A549 (cell line): ENCODE data around the gene TSHZ2.

Experiments used
- CBX8 ChIP-seq: fragments of 200-600 bp; sonication (generic); IDR thresholded peaks from 2 replicates; pipeline ENCODE4 v1.6.1; 2016
- CEBPB ChIP-seq, 2 experiments: fragments of >200 bp in 1 of 2; sonication (Bioruptor Twin) in 1 of 2; formaldehyde crosslinking in 1 of 2; IDR thresholded peaks; 2 replicates each; pipeline ENCODE4 v1.6.1; 2012 to 2016
- EP300 ChIP-seq, 2 experiments: fragments of >200 bp; sonication (Bioruptor Twin); formaldehyde crosslinking; IDR thresholded peaks; 2 replicates in 1 of 2; 3 replicates in 1 of 2; pipeline ENCODE4 v1.6.1; 2016 to 2017
- MAX ChIP-seq: IDR thresholded peaks from 2 replicates; pipeline ENCODE4 v1.6.1; 2012
- POLR2A ChIP-seq: IDR thresholded peaks from 2 replicates; pipeline ENCODE4 v1.6.1; 2012; ENCODE audit warnings: mild to moderate bottlenecking, low read length
- RAD21 ChIP-seq, 2 experiments: fragments of >200 bp in 1 of 2; sonication (Bioruptor Twin) in 1 of 2; formaldehyde crosslinking in 1 of 2; IDR thresholded peaks in 1 of 2; conservative IDR thresholded peaks in 1 of 2; 2 replicates in 1 of 2; 3 replicates in 1 of 2; pipeline ENCODE4 v1.6.1; 2012 to 2018; ENCODE audit warnings: inconsistent platforms in 1 of 2
- RARB ChIP-seq: fragments of 250-450 bp; sonication (Bioruptor Pico); IDR thresholded peaks from 2 replicates; pipeline ENCODE4 v1.8.0; 2021; ENCODE audit warnings: mild to moderate bottlenecking, moderate library complexity
- SMC3 ChIP-seq: fragments of >200 bp; sonication (Bioruptor Twin); formaldehyde crosslinking; IDR thresholded peaks from 3 replicates; pipeline ENCODE4 v1.6.1; 2018; ENCODE audit warnings: inconsistent platforms
- ZC3H11A ChIP-seq: fragments of 450-650 bp; IDR thresholded peaks from 2 replicates; pipeline ENCODE4 v1.6.1; 2014; ENCODE audit warnings: antibody characterized with exemption, mild to moderate bottlenecking
- TF ChIP-seq, protein P1 (sequence below): fragments of 200-600 bp; sonication (generic); IDR thresholded peaks from 2 replicates; pipeline ENCODE4 v1.6.1; 2016; ENCODE audit warnings: antibody characterized with exemption, mild to moderate bottlenecking, moderate library complexity
- TF ChIP-seq, protein P2 (sequence below): fragments of 250-450 bp; sonication (Bioruptor Pico); IDR thresholded peaks from 2 replicates; pipeline ENCODE4 v1.5.0; 2021; ENCODE audit warnings: mild to moderate bottlenecking, moderate library complexity, borderline replicate concordance
- TF ChIP-seq, protein P3 (sequence below): fragments of >200 bp; sonication (Bioruptor Twin); formaldehyde crosslinking; IDR thresholded peaks from 3 replicates; pipeline ENCODE4 v1.5.1; 2016

DNA sequence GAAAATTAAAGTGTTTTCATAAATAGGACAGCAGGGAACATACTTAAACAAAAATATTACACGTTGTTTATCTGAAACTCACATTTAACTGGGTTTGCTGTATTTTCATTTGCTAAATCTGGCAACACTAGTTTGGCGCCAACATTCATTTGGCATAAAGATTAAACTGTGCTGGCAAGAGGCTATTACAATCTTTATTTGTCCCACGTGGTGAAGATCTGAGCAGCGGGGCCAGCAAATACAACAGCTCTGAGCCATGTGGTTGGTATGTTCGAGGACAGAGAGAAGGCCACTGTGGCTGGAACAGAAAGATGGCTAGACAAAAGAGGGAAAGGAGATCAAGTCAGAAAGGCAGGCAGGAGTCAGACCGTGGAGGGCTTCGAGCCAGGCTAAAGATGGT, 387.3 kb downstream of the TSHZ2 start:
- TF ChIP-seq POLR2A (no peak), CBX8 (no peak), RAD21 (conservative IDR thresholded peaks at IDR 0.05 in 1 of 2, IDR thresholded peaks at IDR 0.05 in 1 of 2) (no peak), RARB (CRISPR knock-in tag) (no peak), ZC3H11A (no peak), CEBPB (IDR thresholded peaks at IDR 0.05) (no peak), EP300 (IDR thresholded peaks at IDR 0.05) (no peak), MAX (no peak), SMC3 (no peak)
- TF ChIP-seq, protein P1, sequence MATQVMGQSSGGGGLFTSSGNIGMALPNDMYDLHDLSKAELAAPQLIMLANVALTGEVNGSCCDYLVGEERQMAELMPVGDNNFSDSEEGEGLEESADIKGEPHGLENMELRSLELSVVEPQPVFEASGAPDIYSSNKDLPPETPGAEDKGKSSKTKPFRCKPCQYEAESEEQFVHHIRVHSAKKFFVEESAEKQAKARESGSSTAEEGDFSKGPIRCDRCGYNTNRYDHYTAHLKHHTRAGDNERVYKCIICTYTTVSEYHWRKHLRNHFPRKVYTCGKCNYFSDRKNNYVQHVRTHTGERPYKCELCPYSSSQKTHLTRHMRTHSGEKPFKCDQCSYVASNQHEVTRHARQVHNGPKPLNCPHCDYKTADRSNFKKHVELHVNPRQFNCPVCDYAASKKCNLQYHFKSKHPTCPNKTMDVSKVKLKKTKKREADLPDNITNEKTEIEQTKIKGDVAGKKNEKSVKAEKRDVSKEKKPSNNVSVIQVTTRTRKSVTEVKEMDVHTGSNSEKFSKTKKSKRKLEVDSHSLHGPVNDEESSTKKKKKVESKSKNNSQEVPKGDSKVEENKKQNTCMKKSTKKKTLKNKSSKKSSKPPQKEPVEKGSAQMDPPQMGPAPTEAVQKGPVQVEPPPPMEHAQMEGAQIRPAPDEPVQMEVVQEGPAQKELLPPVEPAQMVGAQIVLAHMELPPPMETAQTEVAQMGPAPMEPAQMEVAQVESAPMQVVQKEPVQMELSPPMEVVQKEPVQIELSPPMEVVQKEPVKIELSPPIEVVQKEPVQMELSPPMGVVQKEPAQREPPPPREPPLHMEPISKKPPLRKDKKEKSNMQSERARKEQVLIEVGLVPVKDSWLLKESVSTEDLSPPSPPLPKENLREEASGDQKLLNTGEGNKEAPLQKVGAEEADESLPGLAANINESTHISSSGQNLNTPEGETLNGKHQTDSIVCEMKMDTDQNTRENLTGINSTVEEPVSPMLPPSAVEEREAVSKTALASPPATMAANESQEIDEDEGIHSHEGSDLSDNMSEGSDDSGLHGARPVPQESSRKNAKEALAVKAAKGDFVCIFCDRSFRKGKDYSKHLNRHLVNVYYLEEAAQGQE = no peak
- TF ChIP-seq, protein P2, sequence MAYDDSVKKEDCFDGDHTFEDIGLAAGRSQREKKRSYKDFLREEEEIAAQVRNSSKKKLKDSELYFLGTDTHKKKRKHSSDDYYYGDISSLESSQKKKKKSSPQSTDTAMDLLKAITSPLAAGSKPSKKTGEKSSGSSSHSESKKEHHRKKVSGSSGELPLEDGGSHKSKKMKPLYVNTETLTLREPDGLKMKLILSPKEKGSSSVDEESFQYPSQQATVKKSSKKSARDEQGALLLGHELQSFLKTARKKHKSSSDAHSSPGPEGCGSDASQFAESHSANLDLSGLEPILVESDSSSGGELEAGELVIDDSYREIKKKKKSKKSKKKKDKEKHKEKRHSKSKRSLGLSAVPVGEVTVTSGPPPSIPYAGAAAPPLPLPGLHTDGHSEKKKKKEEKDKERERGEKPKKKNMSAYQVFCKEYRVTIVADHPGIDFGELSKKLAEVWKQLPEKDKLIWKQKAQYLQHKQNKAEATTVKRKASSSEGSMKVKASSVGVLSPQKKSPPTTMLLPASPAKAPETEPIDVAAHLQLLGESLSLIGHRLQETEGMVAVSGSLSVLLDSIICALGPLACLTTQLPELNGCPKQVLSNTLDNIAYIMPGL (CRISPR knock-in tag) = no peak
- TF ChIP-seq, protein P3, sequence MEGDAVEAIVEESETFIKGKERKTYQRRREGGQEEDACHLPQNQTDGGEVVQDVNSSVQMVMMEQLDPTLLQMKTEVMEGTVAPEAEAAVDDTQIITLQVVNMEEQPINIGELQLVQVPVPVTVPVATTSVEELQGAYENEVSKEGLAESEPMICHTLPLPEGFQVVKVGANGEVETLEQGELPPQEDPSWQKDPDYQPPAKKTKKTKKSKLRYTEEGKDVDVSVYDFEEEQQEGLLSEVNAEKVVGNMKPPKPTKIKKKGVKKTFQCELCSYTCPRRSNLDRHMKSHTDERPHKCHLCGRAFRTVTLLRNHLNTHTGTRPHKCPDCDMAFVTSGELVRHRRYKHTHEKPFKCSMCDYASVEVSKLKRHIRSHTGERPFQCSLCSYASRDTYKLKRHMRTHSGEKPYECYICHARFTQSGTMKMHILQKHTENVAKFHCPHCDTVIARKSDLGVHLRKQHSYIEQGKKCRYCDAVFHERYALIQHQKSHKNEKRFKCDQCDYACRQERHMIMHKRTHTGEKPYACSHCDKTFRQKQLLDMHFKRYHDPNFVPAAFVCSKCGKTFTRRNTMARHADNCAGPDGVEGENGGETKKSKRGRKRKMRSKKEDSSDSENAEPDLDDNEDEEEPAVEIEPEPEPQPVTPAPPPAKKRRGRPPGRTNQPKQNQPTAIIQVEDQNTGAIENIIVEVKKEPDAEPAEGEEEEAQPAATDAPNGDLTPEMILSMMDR = no peak
